DOHH2 (cell line): ENCODE measurements around the gene INHBB.
A peak's percentile ranks its signal among the peaks of the same experiment; 100 is the strongest.

ENCODE experiments used
- CTCF ChIP-seq: fragments of 200-600 bp; sonication (generic); IDR thresholded peaks from one replicate; pipeline ENCODE4 v1.5.1; 2014; ENCODE audit warnings: antibody characterized with exemption, mild to moderate bottlenecking, low read depth, low read length; ENCODE audit not compliant: poor library complexity, severe bottlenecking
- EZH2phosphoT487 ChIP-seq: fragments of 200-600 bp; sonication (generic); IDR thresholded peaks from 2 replicates; pipeline ENCODE4 v1.6.1; 2017; ENCODE audit warnings: borderline replicate concordance, mild to moderate bottlenecking, antibody characterized with exemption, low read length, moderate library complexity, mixed read lengths

DNA sequence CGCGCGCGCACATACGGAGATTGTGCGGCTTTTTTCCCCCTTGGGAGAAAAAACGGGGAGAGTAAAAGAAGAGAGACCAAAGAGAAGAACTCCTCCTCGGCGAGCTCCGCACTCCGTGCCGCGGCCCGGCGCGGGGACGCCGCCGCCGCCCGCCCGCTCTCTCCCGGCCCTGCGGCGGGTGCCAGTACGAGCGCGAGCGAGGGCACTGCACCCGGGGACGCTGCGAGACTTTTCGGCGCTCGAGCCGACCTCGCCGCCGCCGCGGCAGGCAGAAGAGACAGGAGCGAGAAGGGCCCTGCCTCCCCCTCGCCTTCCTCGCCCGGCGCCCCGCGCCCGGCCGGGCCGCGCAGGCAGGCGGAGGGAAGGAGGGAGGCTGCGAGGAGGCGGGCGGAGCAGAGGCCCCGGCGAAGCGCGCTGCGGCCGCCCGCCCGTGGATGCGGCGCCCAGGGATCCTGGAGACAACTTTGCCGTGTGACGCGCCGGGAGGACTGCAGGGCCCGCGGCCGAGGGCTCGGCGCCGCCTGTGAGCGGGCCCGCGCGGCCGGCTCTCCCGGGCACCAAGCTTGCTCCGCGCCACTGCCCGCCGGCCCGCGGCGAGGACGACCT lies 857 bp upstream of the INHBB start:
- TF ChIP-seq CTCF (no peak), EZH2phosphoT487 (peak; percentile 96)
